ENCODE data around the gene SUPT6H. TPM values are rescaled to one million over a fixed set of nuclear protein-coding genes. Genes with fewer than 3 reads are reported as not detected.
"Not testable (repeated sequence)": the region's sequence is repeated elsewhere in the genome, so short reads cannot be mapped to it uniquely, and the experiment has no call there.

The SUPT6H gene
- total and polyA plus RNA-seq, 5 donors, result 32.7 to 49.0 (median 45.9) TPM

DNA sequence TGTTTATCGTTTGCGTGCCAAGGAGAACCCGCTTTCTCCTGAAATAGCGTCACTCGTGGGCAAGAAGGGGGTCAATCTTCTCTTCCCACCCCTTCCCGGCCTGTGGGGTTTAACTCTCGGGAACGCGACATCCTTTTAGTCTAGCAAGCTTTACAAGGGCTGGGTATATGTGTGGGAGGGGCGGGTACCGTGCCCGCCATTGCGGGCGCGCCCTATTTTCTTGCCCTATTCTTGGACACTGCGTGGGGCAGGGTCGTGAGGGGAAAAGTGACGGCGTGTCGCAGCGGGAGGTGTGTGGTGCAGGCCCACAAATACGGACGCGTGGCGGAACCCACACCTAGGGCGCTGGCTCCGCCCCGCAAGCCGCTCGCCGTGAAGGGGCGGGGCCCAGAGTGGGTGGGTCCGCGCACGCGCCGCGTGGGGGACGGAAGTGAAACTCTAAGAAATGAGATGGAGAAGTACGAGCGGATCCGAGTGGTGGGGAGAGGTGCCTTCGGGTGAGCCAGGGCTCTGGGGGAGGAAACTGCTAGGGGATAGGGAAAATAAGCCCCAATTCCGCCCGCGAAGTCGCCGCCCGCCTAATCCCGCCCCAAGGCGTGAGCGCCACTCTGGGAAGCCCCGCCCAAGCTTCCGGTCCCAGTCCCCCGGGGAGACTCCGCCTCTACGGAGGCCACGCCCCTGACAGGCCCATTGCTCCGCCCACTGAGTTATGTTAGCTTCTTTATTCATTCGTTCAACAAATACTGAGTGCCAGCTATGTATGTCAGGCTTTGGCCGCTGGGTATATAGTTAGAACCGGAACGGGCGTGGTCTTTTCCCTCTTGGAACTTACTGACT lies 66.6 kb downstream of the SUPT6H start, which contains the start of gene NEK8:
Gene NEK8, plus strand, starts transcription at position 425 of the 837 bp plus-strand sequence. Its CDS starts 26 bp downstream, at position 451.
- Histone ChIP-seq H3K9me3 (ENCODE audit: control insufficient read depth, low read length) (no peaks in the 10 kb centered on the region), H3K4me3 (ENCODE audit: low read length) (peak within 1 kb of the TSS; percentile 55), H3K27me3 (ENCODE audit: control insufficient read depth, insufficient read depth) (no peaks in the 10 kb centered on the region), H3K4me1 (ENCODE audit: control insufficient read depth, insufficient read depth, low read length) (peaks cover 3% of the 10 kb centered on the region), H3K27ac (ENCODE audit: low read length) (peak within 1 kb of the TSS; percentile 75)
- WGBS, result under 1% methylated on average over 64 of the region's 64 CpGs
- DNase-seq, result peak; percentile 95 to 98 (median 98)
- peak; percentile 84 to 85 for ATAC-seq
- intact Hi-C loops (cut with DNase I), result loop anchor here in 2 of 4 donors (5.0 to 10.0 kb wide), 3 partner anchors 186 to 386 kb away; partner anchors contain the start of gene PHF12 (in 1 of the 2)

DNA sequence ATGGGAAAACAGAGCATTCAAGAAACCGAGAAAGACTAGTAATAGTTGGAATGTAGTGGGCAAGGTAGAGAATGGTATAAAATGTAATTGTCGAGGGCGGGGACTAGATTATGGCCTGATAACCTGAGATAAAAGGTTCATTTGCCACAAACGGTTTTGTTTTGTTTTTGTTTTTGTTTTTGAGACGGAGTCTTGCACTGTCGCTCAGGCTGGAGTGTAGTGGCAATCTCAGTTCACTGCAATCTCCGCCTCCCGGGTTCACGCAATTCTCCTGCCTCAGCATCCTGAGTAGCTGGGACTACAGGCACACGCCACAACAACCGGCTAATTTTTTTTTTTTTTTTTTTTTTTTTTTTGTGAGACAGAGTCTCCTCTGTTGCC lies 67.9 kb downstream of the SUPT6H start:
- H3K27ac ChIP-seq (ENCODE audit: low read length), result no peak overlapping the region
- ATAC-seq (no peak), DNase-seq (no peak)
- intact Hi-C loops (cut with DNase I), result loop anchor here in 2 of 4 donors (5.0 to 10.0 kb wide), 3 partner anchors 185 to 385 kb away; partner anchors contain the start of gene PHF12 (in 1 of the 2)
- H3K4me1 ChIP-seq (ENCODE audit: control insufficient read depth, insufficient read depth, low read length), result peaks cover 3% of the 10 kb centered on the region
- H3K4me3 ChIP-seq (ENCODE audit: low read length), result no peak overlapping the region
- 84% methylated on average over 11 of the region's 11 CpGs for WGBS
- H3K9me3 ChIP-seq (ENCODE audit: control insufficient read depth, low read length), result no peaks in the 10 kb centered on the region
- no peaks in the 10 kb centered on the region for H3K27me3 ChIP-seq (ENCODE audit: control insufficient read depth, insufficient read depth)

DNA sequence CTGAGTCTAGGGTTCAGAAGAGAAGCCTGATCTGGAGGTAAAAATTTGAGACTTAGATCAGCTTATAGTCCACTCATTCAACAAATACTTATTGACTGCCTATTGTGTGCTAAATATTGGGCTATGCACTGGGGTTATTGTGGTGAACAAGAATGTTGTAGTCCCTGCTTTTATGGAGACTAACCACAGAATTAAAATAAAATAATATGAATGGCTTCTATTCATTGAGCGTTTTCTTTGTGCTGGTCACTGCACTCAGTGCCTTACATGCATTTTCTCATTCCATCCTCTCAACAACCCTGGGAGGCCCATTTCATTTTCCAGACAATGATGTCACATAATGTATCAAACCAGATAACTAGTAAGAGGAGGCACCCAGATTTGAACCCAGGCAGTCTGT lies 71.3 kb downstream of the SUPT6H start:
- intact Hi-C loops (cut with DNase I), result no loop called here
- 90% methylated on average over 1 of the region's 1 CpG for WGBS
- H3K27ac ChIP-seq (ENCODE audit: low read length), result no peak overlapping the region

DNA sequence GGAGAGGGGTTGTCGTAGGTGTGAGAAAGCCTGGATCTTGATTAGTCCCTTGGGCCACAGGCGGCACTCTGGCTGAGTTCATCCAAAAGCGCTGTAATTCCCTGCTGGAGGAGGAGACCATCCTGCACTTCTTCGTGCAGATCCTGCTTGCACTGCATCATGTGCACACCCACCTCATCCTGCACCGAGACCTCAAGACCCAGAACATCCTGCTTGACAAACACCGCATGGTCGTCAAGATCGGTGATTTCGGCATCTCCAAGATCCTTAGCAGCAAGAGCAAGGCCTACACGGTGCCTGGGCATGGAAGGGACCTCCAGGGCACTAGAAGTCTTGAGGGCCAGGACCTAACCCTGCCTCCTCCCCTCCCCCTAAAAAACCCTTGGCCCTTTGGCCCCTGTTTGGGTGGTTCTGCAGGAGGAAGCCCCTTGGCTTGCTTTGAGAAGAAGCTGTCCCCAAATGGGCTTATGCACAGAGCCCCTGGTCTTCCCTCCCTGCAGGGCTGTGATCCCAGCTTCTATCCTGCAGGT lies 72.8 kb downstream of the SUPT6H start:
- 81% methylated on average over 10 of the region's 10 CpGs for WGBS

More for the DNA sequence above, 71.3 kb downstream of the SUPT6H start:
- DNase-seq (no peak), ATAC-seq (no peak)
- Histone ChIP-seq H3K4me3 (ENCODE audit: low read length) (no peak overlapping the region), H3K9me3 (ENCODE audit: control insufficient read depth, low read length) (no peaks in the 10 kb centered on the region), H3K27me3 (ENCODE audit: control insufficient read depth, insufficient read depth) (no peaks in the 10 kb centered on the region), H3K4me1 (ENCODE audit: control insufficient read depth, insufficient read depth, low read length) (no peaks in the 10 kb centered on the region)

DNA sequence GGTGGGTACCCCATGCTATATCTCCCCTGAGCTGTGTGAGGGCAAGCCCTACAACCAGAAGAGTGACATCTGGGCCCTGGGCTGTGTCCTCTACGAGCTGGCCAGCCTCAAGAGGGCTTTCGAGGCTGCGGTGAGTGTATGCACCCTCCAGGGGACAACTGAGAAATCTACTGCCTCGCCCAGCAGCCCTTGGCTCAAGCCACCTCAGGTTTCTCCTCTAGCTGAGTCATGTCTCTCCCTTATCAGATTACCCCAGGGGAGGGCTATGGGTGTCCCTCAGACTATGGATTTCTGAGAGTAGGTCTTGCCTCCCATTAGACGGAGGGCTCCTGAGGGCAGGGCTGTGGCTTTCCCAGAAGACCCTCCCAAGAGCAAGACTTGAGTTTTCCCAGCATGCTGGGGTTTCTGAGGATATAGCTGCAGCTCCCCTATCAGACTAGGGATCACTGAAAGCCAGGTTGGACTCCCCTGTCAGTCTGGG lies 73.3 kb downstream of the SUPT6H start:
- no peaks in the 10 kb centered on the region for H3K9me3 ChIP-seq (ENCODE audit: control insufficient read depth, low read length)
- H3K27me3 ChIP-seq (ENCODE audit: control insufficient read depth, insufficient read depth), result no peaks in the 10 kb centered on the region
- no peaks in the 10 kb centered on the region for H3K4me1 ChIP-seq (ENCODE audit: control insufficient read depth, insufficient read depth, low read length)
- no peak overlapping the region for H3K4me3 ChIP-seq (ENCODE audit: low read length)
- no peak overlapping the region for H3K27ac ChIP-seq (ENCODE audit: low read length)
- ATAC-seq, result peak in 1 of 2 donors; percentile 16
- WGBS, result 84% methylated on average over 5 of the region's 5 CpGs
- intact Hi-C loops (cut with DNase I), result no loop called here
- peak in 1 of 3 donors; percentile 5 for DNase-seq

More for the DNA sequence above, 72.8 kb downstream of the SUPT6H start:
- intact Hi-C loops (cut with DNase I), result no loop called here
- H3K9me3 ChIP-seq (ENCODE audit: control insufficient read depth, low read length), result no peaks in the 10 kb centered on the region
- no peak overlapping the region for H3K27ac ChIP-seq (ENCODE audit: low read length)
- H3K27me3 ChIP-seq (ENCODE audit: control insufficient read depth, insufficient read depth), result no peaks in the 10 kb centered on the region
- H3K4me1 ChIP-seq (ENCODE audit: control insufficient read depth, insufficient read depth, low read length), result no peaks in the 10 kb centered on the region
- no peak overlapping the region for H3K4me3 ChIP-seq (ENCODE audit: low read length)
- no peak for ATAC-seq
- DNase-seq, result no peak

DNA sequence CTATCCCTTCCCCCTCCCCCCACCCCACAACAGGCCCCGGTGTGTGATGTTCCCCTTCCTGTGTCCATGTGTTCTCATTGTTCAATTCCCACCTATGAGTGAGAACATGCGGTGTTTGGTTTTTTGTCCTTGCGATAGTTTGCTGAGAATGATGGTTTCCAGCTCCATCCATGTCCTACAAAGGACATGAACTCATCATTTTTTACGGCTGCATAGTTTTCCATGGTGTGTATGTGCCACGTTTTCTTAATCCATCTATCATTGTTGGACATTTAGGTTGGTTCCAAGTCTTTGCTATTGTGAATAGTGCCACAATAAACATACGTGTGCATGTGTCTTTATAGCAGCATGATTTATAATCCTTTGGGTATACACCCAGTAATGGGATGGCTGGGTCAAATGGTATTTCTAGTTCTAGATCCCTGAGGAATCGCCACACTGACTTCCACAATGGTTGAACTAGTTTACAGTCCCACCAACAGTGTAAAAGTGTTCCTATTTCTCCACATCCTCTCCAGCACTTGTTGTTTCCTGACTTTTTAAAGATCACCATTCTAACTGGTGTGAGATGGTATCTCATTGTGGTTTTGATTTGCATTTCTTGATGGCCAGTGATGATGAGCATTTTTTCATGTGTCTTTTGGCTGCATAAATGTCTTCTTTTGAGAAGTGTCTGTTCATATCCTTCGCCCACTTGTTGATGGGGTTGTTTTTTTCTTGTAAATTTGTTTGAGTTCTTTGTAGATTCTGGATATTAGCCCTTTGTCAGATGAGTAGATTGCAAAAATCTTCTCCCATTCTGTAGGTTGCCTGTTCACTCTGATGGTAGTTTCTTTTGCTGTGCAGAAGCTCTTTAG lies 74.1 kb downstream of the SUPT6H start:
- 93% methylated on average over 5 of the region's 8 CpGs for WGBS
- DNase-seq; H3K27ac ChIP-seq (ENCODE audit: low read length); H3K4me1 ChIP-seq (ENCODE audit: control insufficient read depth, insufficient read depth, low read length); intact Hi-C loops (cut with DNase I); H3K9me3 ChIP-seq (ENCODE audit: control insufficient read depth, low read length); ATAC-seq; H3K4me3 ChIP-seq (ENCODE audit: low read length); H3K27me3 ChIP-seq (ENCODE audit: control insufficient read depth, insufficient read depth): not testable (repeated sequence)

DNA sequence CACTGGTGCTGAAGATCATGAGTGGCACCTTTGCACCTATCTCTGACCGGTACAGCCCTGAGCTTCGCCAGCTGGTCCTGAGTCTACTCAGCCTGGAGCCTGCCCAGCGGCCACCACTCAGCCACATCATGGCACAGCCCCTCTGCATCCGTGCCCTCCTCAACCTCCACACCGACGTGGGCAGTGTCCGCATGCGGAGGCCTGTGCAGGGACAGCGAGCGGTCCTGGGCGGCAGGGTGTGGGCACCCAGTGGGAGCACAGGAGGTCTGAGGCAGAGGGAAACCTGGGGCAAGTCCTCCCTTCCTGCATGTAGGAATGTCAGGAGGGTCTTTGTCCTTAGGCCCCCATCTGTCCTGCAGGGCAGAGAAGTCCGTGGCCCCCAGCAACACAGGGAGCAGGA lies 75.3 kb downstream of the SUPT6H start:
- Histone ChIP-seq H3K27ac (ENCODE audit: low read length) (no peak overlapping the region), H3K9me3 (ENCODE audit: control insufficient read depth, low read length) (no peaks in the 10 kb centered on the region), H3K4me3 (ENCODE audit: low read length) (no peak overlapping the region), H3K27me3 (ENCODE audit: control insufficient read depth, insufficient read depth) (no peaks in the 10 kb centered on the region), H3K4me1 (ENCODE audit: control insufficient read depth, insufficient read depth, low read length) (no peaks in the 10 kb centered on the region)
- DNase-seq, result peak in 1 of 3 donors; percentile 9
- intact Hi-C loops (cut with DNase I), result no loop called here
- 97% methylated on average over 12 of the region's 12 CpGs for WGBS
- no peak for ATAC-seq

DNA sequence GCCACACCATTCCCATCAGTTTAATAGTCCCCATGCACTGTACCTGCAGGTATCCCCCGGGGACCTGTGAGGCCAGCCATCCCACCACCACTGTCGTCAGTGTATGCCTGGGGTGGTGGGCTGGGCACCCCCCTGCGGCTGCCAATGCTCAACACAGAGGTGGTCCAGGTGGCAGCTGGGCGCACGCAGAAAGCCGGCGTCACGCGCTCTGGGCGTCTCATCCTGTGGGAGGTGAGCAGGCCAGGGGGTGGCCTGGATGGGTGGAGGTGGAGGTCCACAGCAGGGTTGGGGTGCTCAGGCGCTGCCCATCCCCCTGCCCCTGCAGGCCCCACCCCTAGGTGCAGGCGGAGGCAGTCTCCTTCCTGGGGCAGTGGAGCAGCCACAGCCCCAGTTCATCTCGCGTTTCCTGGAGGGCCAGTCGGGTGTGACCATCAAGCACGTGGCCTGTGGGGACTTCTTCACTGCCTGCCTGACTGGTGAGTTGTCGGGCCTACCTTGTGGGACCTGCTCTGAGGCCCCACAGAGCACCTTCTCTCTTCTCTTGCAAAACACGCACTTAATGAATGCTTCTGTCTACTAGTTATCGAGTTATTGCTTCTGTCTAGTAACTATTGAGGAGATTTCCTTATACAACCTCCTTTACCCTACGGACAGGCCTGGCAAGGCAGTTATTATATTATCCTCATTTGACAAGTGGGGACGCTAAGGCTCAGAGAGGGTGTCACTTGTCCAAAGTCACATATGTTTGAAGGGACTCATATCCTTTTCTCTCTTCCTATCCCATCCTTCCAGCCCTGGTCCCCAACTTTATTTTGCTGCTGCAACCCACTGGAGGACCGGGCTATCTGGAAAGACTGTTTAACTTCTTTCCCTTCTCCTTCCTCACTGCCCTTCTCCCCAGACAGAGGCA lies 76.0 kb downstream of the SUPT6H start:
- H3K4me3 ChIP-seq (ENCODE audit: low read length), result no peak overlapping the region
- intact Hi-C loops (cut with DNase I), result no loop called here
- H3K9me3 ChIP-seq (ENCODE audit: control insufficient read depth, low read length), result no peaks in the 10 kb centered on the region
- H3K4me1 ChIP-seq (ENCODE audit: control insufficient read depth, insufficient read depth, low read length), result no peaks in the 10 kb centered on the region
- no peak overlapping the region for H3K27ac ChIP-seq (ENCODE audit: low read length)
- H3K27me3 ChIP-seq (ENCODE audit: control insufficient read depth, insufficient read depth), result no peaks in the 10 kb centered on the region
- ATAC-seq, result peak in 1 of 2 donors; percentile 10
- 88% methylated on average over 22 of the region's 22 CpGs for WGBS
- DNase-seq, result peak in 2 of 3 donors; percentile 38 to 51

DNA sequence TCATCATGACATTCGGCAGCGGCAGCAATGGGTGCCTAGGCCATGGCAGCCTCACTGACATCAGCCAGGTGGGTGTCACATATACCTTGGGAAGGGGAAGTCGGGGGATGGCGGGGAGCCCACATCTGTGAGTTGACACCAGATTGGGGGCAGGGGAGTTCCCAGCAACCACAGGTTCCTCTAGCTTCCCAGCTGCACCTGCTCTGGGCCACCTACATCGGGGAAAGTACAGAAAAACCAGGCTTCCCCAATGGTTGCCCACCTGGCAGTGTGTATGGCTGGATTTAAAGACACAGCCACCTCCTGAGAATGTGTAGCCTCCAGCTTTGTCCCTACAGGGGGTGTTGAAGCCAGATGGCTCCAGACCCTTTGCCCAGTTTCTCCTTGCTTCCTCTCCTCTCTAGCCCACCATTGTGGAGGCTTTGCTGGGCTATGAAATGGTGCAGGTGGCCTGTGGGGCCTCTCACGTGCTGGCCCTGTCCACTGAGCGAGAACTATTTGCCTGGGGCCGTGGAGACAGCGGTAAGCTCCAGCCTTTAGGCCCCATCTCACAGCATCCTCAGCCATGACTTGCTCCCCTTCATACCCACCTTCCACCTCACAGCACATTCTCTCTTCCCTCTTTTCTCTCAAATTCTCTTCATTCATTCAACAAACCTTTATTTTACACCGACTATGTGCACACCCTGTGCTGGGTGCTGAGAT lies 76.8 kb downstream of the SUPT6H start:
- DNase-seq, result peak in 1 of 3 donors; percentile 38
- WGBS, result 89% methylated on average over 10 of the region's 10 CpGs
- no peak overlapping the region for H3K27ac ChIP-seq (ENCODE audit: low read length)

More for the DNA sequence above, 76.8 kb downstream of the SUPT6H start:
- Histone ChIP-seq H3K4me1 (ENCODE audit: control insufficient read depth, insufficient read depth, low read length) (no peaks in the 10 kb centered on the region), H3K9me3 (ENCODE audit: control insufficient read depth, low read length) (no peaks in the 10 kb centered on the region), H3K4me3 (ENCODE audit: low read length) (no peak overlapping the region), H3K27me3 (ENCODE audit: control insufficient read depth, insufficient read depth) (no peaks in the 10 kb centered on the region)
- no peak for ATAC-seq
- intact Hi-C loops (cut with DNase I), result no loop called here

Measured in right cardiac atrium (tissue), 5 donors.